ENCODE measurements around the gene SYNRG.
A peak's percentile ranks its signal among the peaks of the same experiment; 100 is the strongest.

SYNRG gene

GRCh38 chr17:37605813-37606505, 3.3 kb downstream of the SYNRG start:
- peak; percentile 13 for DNase-seq (ENCODE audit: low read depth)

- peak; percentile 15 for DNase-seq (ENCODE audit: low read depth)
Observed at GRCh38 chr17:37605081-37605480, 4.1 kb downstream of the SYNRG start.

GRCh38 chr17:37604556-37604955, 4.7 kb downstream of the SYNRG start:
- no peak for DNase-seq (ENCODE audit: low read depth)

- no peak for DNase-seq (ENCODE audit: low read depth)
Observed at GRCh38 chr17:37598145-37598544, 11.1 kb downstream of the SYNRG start.

GRCh38 chr17:37592291-37592690, 16.9 kb downstream of the SYNRG start:
- peak; percentile 25 for DNase-seq (ENCODE audit: low read depth)

- no peak for DNase-seq (ENCODE audit: low read depth)
Observed at GRCh38 chr17:37585066-37585465, 24.2 kb downstream of the SYNRG start.

DNA sequence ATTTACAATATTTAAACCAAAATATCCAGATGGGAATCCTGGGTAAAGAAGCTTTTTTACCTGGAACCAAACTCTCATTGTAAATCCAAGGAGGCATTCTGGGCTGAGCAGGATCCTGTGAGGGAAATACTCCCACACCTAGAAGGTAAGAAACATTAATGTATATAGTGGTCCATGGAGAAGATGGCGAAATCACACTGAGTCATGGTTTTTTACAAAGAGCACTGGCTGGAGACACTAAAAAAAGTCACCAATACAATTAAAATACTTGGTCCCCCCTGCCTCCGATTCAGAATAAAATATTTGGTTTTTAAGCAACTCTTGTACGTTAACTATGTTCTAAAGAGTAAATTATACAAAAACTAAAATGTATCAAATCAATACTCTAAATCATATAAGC, 32.9 kb downstream of the SYNRG start:
- DNase-seq (ENCODE audit: low read depth): peak; percentile 32

GRCh38 chr17:37574427-37574826, 34.8 kb downstream of the SYNRG start:
- DNase-seq (ENCODE audit: low read depth): no peak

DNA sequence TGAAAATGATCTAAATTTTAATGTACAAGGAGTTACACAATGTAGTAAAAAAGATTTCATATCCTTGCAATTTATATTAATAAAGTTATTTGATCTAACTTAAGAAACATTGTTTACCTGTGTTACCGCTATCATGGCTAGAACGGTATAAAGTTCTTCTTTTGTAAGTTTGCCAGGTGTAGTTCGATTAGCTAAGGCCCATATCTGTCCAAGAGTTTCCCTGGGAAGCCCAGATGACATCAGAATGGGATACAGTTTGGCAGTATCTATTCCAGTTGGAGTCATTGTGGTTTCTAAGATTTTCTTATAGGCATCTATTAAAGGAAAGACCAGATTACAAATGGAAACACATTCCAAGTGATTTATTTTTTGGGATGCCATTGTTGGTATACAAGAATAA, 37.5 kb downstream of the SYNRG start:
- no peak for DNase-seq (ENCODE audit: low read depth)

GRCh38 chr17:37570527-37571093, 38.6 kb downstream of the SYNRG start:
- peak; percentile 63 for DNase-seq (ENCODE audit: low read depth)

- DNase-seq (ENCODE audit: low read depth): no peak
Observed at GRCh38 chr17:37568350-37569053, 40.7 kb downstream of the SYNRG start.

DNA sequence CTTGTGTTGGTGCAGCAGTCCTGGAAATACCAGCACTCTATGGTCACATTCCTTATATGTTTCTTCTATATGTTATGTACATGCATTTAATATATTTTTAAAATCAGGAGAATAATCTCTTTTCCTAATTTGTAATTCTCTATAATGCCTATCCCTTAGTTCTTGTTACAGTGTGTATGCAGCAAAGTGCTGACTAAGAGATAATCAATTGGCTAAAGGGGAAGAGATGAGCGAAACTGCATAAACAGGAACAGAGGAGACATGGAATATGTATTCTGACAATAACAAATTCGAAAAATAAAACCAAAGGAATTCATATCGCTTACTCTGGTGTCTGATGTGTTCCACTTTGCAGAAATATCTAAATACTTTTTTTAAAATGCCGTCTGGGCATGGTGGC, 41.7 kb downstream of the SYNRG start:
- DNase-seq (ENCODE audit: low read depth): no peak

GRCh38 chr17:37567137-37567536, 42.1 kb downstream of the SYNRG start:
- no peak for DNase-seq (ENCODE audit: low read depth)

DNA sequence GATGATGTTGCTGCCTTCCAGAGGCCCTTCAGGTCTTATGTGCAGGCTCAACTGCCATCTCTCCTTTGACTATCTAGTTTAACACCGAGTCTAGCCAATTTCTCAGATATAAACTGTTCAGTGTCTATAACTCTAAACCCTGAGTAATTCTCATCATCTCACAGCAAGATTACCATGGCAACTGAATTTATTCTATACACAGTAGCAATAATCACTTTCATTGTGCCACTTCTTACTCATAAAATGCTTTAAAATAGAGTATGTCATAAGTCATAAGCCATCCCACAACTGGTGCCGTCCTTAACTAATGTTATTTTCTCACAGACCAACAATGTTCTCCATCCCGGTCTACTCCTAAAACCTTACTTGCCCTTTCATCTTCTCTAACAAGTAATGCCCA, 45.0 kb downstream of the SYNRG start:
- DNase-seq (ENCODE audit: low read depth): no peak

DNA sequence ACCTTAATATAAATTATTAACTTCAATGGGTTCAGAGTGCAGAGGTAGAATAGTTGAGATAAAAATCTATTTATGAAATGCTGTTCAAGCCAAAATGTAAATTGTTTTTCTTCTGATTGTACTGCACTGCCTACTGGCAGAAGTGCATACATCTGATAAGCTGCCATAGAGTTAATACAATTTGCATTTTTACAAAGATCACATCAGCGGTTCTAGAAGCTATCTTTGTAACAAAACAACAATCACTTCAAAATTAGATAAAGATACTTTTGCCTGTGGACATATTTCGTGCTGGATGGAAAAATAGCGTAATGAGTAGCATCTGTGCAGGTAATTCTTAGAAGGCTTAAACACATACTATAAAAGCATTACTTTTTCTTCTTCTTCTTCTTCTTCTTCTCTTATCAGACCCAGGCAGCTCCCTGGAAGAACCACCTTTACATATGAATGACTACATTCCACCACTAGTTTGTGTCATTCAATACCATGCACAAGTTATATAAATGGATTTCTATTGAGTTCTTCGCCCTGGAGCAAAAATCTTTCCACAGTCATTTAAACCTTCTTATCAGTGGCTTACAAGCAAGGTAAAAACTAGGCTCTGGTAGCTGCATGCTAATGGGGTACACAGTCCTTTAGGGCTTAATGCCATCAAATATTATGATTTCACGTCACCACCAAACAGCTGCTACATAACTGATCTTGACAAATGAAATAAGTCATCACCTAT, 47.0 kb downstream of the SYNRG start:
- DNase-seq (ENCODE audit: low read depth): no peak

- peak; percentile 18 for DNase-seq (ENCODE audit: low read depth)
Observed at GRCh38 chr17:37558299-37558698, 50.9 kb downstream of the SYNRG start.

DNA sequence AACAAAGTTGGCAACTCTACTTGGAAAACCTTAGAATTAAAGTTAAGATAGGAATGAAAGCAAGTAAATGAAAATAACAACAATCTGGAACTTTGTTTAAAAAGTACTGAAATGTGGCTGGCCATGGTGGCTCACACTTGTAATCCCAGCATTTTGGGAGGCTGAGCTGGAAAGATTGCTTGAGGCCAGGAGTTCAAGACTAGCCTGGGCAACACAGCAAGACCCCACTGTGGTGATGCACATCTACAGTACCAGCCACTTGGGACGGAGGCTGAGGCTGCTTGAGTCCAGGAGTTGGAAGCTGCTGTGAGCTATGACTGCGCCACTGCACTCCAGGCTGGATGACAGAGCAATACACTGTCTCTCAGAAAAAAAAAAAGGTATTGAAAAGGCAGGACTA, 51.7 kb downstream of the SYNRG start:
- no peak for DNase-seq (ENCODE audit: low read depth)

GRCh38 chr17:37555386-37555785, 53.8 kb downstream of the SYNRG start:
- no peak for DNase-seq (ENCODE audit: low read depth)

- DNase-seq (ENCODE audit: low read depth): no peak
Observed at GRCh38 chr17:37553401-37553966, 55.7 kb downstream of the SYNRG start.

DNA sequence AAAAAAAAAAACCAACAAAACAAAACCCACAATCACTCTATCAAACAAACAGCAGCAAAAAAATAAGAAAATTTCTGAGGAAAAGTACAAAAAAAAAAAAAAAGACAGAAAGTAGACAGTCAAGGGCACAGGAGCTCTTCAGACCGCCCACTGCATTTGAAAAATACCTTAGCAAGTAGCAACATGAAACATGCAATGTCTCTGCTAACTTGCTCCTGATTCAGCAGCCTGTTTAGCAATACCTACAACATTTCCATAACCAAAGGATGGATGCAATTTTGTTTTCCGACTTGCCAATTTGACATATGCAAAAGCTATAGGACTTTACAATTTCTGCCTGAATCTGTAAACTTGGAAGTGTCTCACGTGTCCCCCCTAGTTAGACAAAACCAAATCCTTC, 57.4 kb downstream of the SYNRG start:
- DNase-seq (ENCODE audit: low read depth): peak; percentile 53

DNA sequence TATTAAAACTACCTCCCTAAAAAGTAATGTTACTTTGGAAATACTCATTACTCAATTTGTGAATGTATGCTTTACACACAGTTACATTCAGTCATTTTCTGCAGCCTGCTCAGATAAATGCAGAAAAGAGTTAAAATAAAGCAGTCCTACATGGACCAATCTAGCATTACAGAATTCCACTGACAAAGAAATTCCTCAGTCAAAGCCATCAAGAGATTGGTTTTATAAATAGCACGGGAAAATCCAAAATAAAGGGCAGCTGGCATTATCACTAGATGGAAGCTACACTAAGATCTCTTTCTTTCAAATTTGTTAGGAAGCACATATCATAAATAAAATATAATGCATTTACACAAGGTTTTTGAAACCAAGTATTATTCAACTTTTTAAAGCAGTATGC, 61.2 kb downstream of the SYNRG start:
- no peak for DNase-seq (ENCODE audit: low read depth)

GRCh38 chr17:37546302-37546701, 62.9 kb downstream of the SYNRG start:
- no peak for DNase-seq (ENCODE audit: low read depth)
